Measurements from ENCODE around the gene DHX35.
A peak's percentile ranks its signal among the peaks of the same experiment; 100 is the strongest.
"Not testable (repeated sequence)": the region's sequence is repeated elsewhere in the genome, so short reads cannot be mapped to it uniquely, and the experiment has no call there.

DHX35 gene

GRCh38 chr20:38952153-38952552 is 10.0 kb upstream of the DHX35 start:
- no peak for TF ChIP-seq CTCF (IDR thresholded peaks at IDR 0.05; ENCODE audit: borderline replicate concordance, insufficient read depth, low read depth, low read length)
- no peak overlapping the region for H3K4me3 ChIP-seq (ENCODE audit: low read depth, low read length)

- H3K4me3 ChIP-seq (ENCODE audit: low read depth, low read length): no peak overlapping the region
- no peak for TF ChIP-seq CTCF (IDR thresholded peaks at IDR 0.05; ENCODE audit: borderline replicate concordance, insufficient read depth, low read depth, low read length)
Measured at GRCh38 chr20:38953630-38954340, 8.4 kb upstream of the DHX35 start.

GRCh38 chr20:38957235-38957876 is 4.8 kb upstream of the DHX35 start:
- H3K4me3 ChIP-seq (ENCODE audit: low read depth, low read length): no peak overlapping the region
- TF ChIP-seq CTCF (IDR thresholded peaks at IDR 0.05; ENCODE audit: borderline replicate concordance, insufficient read depth, low read depth, low read length): no peak

GRCh38 chr20:38957915-38958485 is 4.1 kb upstream of the DHX35 start:
- TF ChIP-seq CTCF (IDR thresholded peaks at IDR 0.05; ENCODE audit: borderline replicate concordance, insufficient read depth, low read depth, low read length): no peak
- H3K4me3 ChIP-seq (ENCODE audit: low read depth, low read length): no peak overlapping the region

GRCh38 chr20:38960187-38960687 is 1.9 kb upstream of the DHX35 start:
- H3K4me3 ChIP-seq (ENCODE audit: low read depth, low read length): not testable (repeated sequence)

GRCh38 chr20:38961530-38962043 is 557 bp upstream of the DHX35 start:
- no peak for TF ChIP-seq CTCF (IDR thresholded peaks at IDR 0.05; ENCODE audit: borderline replicate concordance, insufficient read depth, low read depth, low read length)
- H3K4me3 ChIP-seq (ENCODE audit: low read depth, low read length): peak overlapping the region; percentile 68

- peak overlapping the region; percentile 68 for H3K4me3 ChIP-seq (ENCODE audit: low read depth, low read length)
- no peak for TF ChIP-seq CTCF (IDR thresholded peaks at IDR 0.05; ENCODE audit: borderline replicate concordance, insufficient read depth, low read depth, low read length)
Measured at GRCh38 chr20:38962928-38963401, 821 bp downstream of the DHX35 start.
